ENCODE data around the gene LRRC8D.

- no peak for TF ChIP-seq POLR2AphosphoS5 (IDR thresholded peaks at IDR 0.05; ENCODE audit: borderline replicate concordance, low read depth, low read length)
- no peak for TF ChIP-seq EZH2 (IDR thresholded peaks at IDR 0.05)
- no peak for TF ChIP-seq FOXP2 (optimal IDR thresholded peaks at IDR 0.05; ENCODE audit: control extremely low read depth, extremely low read length, insufficient read depth)
Measured at GRCh38 chr1:89957107-89957506, 136.3 kb downstream of the LRRC8D start.
